ENCODE results near the gene PARD6B.
"Not testable (repeated sequence)": the region's sequence is repeated elsewhere in the genome, so short reads cannot be mapped to it uniquely, and the experiment has no call there.

PARD6B gene

DNA sequence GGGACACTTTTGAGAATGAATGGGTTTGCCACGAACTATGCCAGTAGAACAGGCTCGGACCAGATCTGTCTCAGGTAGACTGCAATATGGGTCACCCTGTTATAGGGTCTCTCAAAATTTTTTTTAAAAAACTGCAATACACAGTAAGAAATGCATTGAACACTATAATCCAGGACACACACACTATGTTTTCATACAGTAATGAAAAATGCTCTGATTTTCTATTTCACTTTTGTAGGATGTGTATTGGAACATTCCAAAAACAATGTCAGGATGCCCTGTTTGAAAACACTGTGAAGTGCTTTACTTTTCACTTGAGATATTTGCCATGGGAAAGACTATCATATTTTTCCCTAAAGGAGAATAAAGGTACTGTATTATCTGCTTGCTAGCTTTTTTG lies 25.1 kb downstream of the PARD6B start:
- TF ChIP-seq, protein P1, sequence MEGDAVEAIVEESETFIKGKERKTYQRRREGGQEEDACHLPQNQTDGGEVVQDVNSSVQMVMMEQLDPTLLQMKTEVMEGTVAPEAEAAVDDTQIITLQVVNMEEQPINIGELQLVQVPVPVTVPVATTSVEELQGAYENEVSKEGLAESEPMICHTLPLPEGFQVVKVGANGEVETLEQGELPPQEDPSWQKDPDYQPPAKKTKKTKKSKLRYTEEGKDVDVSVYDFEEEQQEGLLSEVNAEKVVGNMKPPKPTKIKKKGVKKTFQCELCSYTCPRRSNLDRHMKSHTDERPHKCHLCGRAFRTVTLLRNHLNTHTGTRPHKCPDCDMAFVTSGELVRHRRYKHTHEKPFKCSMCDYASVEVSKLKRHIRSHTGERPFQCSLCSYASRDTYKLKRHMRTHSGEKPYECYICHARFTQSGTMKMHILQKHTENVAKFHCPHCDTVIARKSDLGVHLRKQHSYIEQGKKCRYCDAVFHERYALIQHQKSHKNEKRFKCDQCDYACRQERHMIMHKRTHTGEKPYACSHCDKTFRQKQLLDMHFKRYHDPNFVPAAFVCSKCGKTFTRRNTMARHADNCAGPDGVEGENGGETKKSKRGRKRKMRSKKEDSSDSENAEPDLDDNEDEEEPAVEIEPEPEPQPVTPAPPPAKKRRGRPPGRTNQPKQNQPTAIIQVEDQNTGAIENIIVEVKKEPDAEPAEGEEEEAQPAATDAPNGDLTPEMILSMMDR (IDR thresholded peaks at IDR 0.05; ENCODE audit: control extremely low read depth, extremely low read depth, low read depth, missing control alignments), result no peak
- DNase-seq (ENCODE audit: extremely low spot score), result no peak
- ChIA-PET CTCF (interaction anchor here (0.9 kb wide), 1 partner anchor 34 kb away, joined by 3 read pairs; no protein-coding TSS in a partner anchor), POLR2A (no interaction called here)

DNA sequence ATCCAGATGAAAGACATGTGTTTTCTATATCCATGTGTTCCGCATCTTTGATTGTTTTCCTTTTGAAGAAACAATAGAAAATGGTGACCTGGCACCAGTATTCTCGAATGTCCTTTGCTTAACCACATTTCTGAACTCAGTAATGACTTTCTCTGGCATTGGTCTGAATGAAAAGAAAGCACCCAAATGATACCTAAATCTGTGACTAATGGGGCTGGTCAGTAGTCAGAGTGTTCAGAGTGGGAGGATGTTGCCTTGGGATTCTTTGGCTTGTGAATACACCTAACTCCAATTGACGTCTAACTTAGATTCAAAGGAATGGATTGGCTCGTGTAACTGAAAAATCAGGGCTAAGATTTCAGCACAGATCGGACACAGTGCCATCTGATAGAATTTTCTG lies 27.1 kb downstream of the PARD6B start:
- TF ChIP-seq, protein P1 (IDR thresholded peaks at IDR 0.05; ENCODE audit: control extremely low read depth, extremely low read depth, low read depth, missing control alignments), result no peak
- ChIA-PET CTCF (interaction anchor here (1.1 kb wide), 1 partner anchor 9 kb away, joined by 4 read pairs; no protein-coding TSS in a partner anchor), POLR2A (no interaction called here)
- DNase-seq (ENCODE audit: extremely low spot score), result no peak

DNA sequence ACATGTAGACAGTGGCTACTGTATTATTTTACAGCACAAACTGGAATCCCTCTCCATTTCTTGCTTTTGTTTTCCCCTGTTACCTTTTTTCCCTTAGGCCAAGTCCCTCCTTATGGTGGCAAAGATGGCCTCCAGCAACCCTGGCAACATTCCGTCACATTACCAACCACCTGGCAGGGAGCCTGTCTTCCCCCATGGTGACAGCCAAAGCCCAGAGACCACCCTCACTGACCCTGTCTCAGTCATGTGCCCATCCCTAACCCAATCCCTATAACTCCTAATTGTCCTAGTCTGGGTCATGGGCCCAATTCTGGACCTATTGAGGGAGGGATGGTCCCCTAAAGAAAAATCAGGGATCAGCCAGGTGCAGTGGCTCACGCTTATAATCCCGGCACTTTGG lies 27.6 kb downstream of the PARD6B start:
- TF ChIP-seq, protein P1 (IDR thresholded peaks at IDR 0.05; ENCODE audit: control extremely low read depth, extremely low read depth, low read depth, missing control alignments), result no peak
- POLR2A ChIA-PET, result no interaction called here
- DNase-seq (ENCODE audit: extremely low spot score), result no peak
- CTCF ChIA-PET, result interaction anchor here (1.0 kb wide), 1 partner anchor 10 kb away, joined by 5 read pairs; no protein-coding TSS in a partner anchor

DNA sequence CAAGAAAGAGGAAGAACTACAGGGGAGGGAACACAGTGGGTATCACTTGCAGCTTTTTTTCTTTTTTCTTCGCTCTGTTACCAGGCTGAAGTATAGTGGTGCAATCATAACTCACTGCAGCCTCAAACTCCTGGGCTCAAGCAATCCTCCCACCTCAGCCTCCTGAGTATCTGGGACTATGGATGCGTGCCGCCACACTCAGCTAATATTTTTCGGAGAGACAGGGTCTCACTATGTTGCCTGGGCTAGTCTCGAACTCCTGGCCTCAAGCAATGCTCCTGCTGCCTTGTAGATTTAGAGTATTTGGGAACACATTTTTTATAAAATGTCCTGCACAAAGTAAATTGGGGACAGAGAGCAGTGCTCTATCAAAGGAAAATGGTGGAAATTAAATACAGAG lies 28.3 kb downstream of the PARD6B start:
- ChIA-PET CTCF (interaction anchor here (1.0 kb wide), 1 partner anchor 10 kb away, joined by 5 read pairs; no protein-coding TSS in a partner anchor), POLR2A (no interaction called here)
- TF ChIP-seq, protein P1 (IDR thresholded peaks at IDR 0.05; ENCODE audit: control extremely low read depth, extremely low read depth, low read depth, missing control alignments), result no peak
- DNase-seq (ENCODE audit: extremely low spot score), result no peak

DNA sequence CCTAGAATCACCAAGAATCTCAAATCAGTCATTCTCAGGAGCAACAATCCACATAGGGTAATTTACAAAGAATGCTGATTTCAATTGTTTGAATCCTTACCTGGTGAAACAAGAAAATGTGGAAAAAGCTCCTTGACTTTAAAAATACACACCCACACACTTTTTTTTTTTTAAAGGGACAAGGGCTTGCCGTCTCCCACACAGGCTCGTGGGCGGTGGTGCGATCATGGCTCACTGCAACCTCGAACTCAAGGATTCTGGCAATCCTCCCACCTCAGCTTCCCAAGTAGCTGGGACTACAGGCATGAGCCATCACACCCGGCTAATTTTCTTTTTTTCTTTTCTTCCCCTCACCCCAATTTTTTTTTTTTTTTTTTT lies 30.7 kb downstream of the PARD6B start:
- CTCF ChIA-PET, result interaction anchor here (2.3 kb wide), 1 partner anchor 13 kb away, joined by 14 read pairs; no protein-coding TSS in a partner anchor
- no peak for DNase-seq (ENCODE audit: extremely low spot score)
- POLR2A ChIA-PET, result no interaction called here
- TF ChIP-seq, protein P1 (IDR thresholded peaks at IDR 0.05; ENCODE audit: control extremely low read depth, extremely low read depth, low read depth, missing control alignments), result no peak

DNA sequence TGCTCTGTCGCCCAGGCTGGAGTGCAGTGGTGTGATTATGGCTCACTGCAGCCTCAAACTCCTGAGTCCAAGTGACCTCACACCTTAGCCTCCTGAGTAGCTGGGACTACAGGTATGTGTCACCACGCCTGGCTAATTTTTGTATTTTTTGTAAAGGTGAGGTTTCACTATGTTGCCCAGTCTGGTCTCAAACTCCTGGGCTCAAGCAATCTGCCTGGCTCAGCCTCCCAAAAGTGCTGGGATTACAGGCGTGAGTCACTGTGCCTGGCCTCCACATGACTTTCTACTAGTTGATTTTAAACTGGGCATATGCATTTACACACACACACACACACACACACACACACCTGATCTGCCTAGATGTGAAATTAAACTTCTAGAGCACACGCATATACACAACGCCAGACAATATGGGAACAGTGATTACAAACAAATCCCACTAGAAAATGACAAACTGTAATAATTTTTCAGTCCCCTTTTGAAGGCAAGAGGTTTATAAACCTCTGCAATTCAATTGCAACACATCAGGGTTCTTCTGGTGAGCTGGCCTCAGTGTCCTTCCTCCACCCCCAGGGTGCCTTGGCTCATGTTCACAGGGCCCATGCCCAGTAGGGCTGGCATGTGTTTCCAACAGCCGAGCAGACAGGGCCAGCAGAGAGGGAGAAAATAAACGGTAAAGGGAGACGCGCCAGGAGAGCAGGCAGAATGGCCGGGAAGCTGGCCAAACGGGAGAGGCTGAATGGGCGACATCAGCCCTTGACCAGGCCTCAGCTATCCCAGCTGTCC lies 31.2 kb downstream of the PARD6B start:
- DNase-seq (ENCODE audit: extremely low spot score), result no peak
- CTCF ChIA-PET, result interaction anchor here (2.3 kb wide), 1 partner anchor 13 kb away, joined by 14 read pairs; no protein-coding TSS in a partner anchor
- POLR2A ChIA-PET, result no interaction called here

DNA sequence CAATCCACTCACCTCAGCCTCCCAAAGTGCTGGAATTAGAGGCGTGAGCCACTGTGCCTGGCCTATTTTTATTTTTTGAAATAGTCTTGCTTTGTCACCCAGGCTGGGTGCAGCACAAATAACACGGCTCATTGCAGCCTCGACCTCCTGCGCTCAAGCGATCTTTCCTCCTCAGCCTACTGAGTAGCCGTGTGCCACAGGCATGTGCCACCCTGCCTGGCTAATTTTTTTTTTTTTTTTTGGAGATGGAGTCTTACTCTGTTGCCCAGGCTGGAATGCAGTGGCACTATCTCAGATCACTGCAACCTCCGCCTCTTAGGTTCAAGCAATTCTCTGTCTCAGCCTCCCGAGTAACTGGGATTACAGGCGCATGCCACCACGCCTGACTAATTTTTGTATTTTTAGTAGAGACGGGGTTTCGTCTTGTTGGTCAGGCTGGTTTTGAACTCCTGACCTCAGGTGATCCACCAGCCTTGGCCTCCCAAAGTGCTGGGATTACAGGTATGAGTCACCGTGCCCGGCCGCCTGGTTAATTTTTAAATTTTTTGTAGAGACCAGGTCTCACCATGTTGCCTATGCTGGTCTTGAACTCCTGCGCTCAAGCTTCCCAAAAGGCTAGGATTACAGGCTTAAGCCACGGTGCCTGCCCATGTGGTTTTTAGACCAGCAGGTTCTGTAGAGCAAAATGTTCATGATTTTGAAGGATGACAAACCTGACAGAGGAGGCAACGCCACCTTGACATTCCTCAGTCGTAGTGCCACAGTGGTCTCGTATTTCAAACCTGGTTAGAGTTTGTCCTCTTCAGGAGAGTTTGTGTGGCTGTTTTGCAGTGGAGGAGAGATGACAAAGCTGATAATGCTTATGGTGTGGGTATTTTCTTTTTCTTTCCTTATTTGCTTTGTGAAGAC lies 32.4 kb downstream of the PARD6B start:
- CTCF ChIA-PET, result interaction anchor here (2.3 to 4.1 kb wide), 2 partner anchors 14 kb away, joined by 14 to 21 read pairs; no protein-coding TSS in a partner anchor
- DNase-seq (ENCODE audit: extremely low spot score); POLR2A ChIA-PET: not testable (repeated sequence)

More for the DNA sequence above, 31.2 kb downstream of the PARD6B start:
- TF ChIP-seq, protein P1 (IDR thresholded peaks at IDR 0.05; ENCODE audit: control extremely low read depth, extremely low read depth, low read depth, missing control alignments), result no peak

DNA sequence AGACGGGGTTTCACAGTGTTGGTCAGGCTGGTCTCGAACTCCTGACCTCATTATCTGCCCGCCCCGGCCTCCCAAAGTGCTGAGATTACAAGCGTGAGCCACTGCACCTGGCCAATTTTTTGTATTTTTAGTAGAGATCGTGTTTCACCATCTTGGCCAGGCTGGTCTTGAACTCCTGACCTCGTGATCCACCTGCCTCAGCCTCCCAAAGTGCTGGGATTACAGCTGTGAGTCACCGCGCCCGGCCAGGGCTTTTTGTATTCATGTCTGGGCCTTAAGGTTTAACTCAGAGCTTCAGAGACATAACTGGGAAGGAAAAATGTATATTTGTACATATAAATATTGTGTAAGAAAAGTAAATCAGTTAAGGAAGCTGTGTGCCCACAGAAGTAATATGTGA lies 33.9 kb downstream of the PARD6B start:
- CTCF ChIA-PET, result interaction anchor here (0.8 to 4.1 kb wide), 2 partner anchors 16 to 19 kb away, joined by 3 to 21 read pairs; no protein-coding TSS in a partner anchor
- POLR2A ChIA-PET; DNase-seq (ENCODE audit: extremely low spot score): not testable (repeated sequence)
